ENCODE results near the gene PHETA1.

The PHETA1 gene

GRCh38 chr12:111347891-111348644 is 20.8 kb downstream of the PHETA1 start:
- H3K27ac ChIP-seq (ENCODE audit: low read depth, low read length) = no peak overlapping the region
- peaks cover 17% of the 10 kb centered on the region for H3K9me3 ChIP-seq (ENCODE audit: control insufficient read depth, insufficient read depth, low read length)
- H3K27me3 ChIP-seq (ENCODE audit: control insufficient read depth, low read length) = no peaks in the 10 kb centered on the region
- H3F3A ChIP-seq (ENCODE audit: control insufficient read depth, insufficient read depth) = no peaks in the 10 kb centered on the region
- no peaks in the 10 kb centered on the region for H3K79me2 ChIP-seq (ENCODE audit: control insufficient read depth, low read length)
- H4K20me1 ChIP-seq (ENCODE audit: control insufficient read depth, insufficient read depth, low read depth, low read length) = no peaks in the 10 kb centered on the region
- H3K4me2 ChIP-seq (ENCODE audit: low read length) = no peak overlapping the region
- H3K36me3 ChIP-seq (ENCODE audit: control insufficient read depth, low read length) = no peaks in the 10 kb centered on the region
- H3K4me1 ChIP-seq (ENCODE audit: control insufficient read depth, low read length) = no peaks in the 10 kb centered on the region
- TF ChIP-seq EZH2phosphoT487 (IDR thresholded peaks at IDR 0.05; ENCODE audit: borderline replicate concordance, low read length) (no peak), CTCF (IDR thresholded peaks at IDR 0.05; ENCODE audit: low read depth, low read length, poor library complexity, severe bottlenecking) (no peak)
- no peaks in the 10 kb centered on the region for H3K9me2 ChIP-seq (replicated peaks; ENCODE audit: control insufficient read depth, low read length)
- H3K4me3 ChIP-seq (ENCODE audit: low read length) = no peak overlapping the region

DNA sequence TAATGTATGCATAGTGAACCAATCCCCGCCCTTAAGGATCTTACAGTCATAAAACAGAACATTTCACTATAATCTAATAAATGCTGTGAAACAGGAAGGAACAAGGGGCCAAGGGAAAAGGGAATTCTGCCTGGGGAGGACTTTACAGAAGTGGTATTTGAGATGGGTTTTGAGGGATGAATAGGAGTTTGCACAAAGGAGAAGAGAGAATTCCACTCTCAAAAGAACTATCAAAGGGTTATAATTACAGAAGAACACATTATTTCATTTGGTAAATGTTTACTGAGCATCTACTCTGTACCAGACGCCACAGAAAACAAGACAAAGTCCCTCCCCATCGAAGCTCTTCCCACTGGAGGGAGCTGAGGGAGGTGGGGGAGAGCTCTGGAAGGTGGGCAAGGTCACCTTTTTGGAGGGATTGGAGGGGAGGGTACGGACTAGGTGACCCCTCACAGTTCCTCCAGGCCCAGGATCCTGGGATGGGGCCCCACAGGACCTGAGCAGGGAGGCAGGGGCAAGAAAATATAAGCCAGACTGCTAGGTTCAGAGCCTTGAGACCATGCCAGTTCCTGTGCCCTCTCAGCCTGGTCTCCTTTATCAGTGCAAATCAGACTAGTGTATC is 24.5 kb downstream of the PHETA1 start:
- Histone ChIP-seq H4K20me1 (ENCODE audit: control insufficient read depth, insufficient read depth, low read depth, low read length) (no peaks in the 10 kb centered on the region), H3K4me2 (ENCODE audit: low read length) (no peak overlapping the region), H3K27ac (ENCODE audit: low read depth, low read length) (no peak overlapping the region), H3K9me2 (replicated peaks; ENCODE audit: control insufficient read depth, low read length) (no peaks in the 10 kb centered on the region), H3K4me3 (ENCODE audit: low read length) (no peak overlapping the region), H3K36me3 (ENCODE audit: control insufficient read depth, low read length) (no peaks in the 10 kb centered on the region), H3F3A (ENCODE audit: control insufficient read depth, insufficient read depth) (no peaks in the 10 kb centered on the region), H3K27me3 (ENCODE audit: control insufficient read depth, low read length) (no peaks in the 10 kb centered on the region), H3K4me1 (ENCODE audit: control insufficient read depth, low read length) (no peaks in the 10 kb centered on the region), H3K79me2 (ENCODE audit: control insufficient read depth, low read length) (no peaks in the 10 kb centered on the region), H3K9me3 (ENCODE audit: control insufficient read depth, insufficient read depth, low read length) (peaks cover 17% of the 10 kb centered on the region)
- no peak for TF ChIP-seq EZH2phosphoT487 (IDR thresholded peaks at IDR 0.05; ENCODE audit: borderline replicate concordance, low read length)
- no peak for TF ChIP-seq CTCF (IDR thresholded peaks at IDR 0.05; ENCODE audit: low read depth, low read length, poor library complexity, severe bottlenecking)

- Histone ChIP-seq H3K9me2 (replicated peaks; ENCODE audit: control insufficient read depth, low read length) (no peaks in the 10 kb centered on the region), H3K4me2 (ENCODE audit: low read length) (no peak overlapping the region), H3K9me3 (ENCODE audit: control insufficient read depth, insufficient read depth, low read length) (peaks cover 8% of the 10 kb centered on the region), H3K36me3 (ENCODE audit: control insufficient read depth, low read length) (no peaks in the 10 kb centered on the region), H3K27me3 (ENCODE audit: control insufficient read depth, low read length) (no peaks in the 10 kb centered on the region), H3K79me2 (ENCODE audit: control insufficient read depth, low read length) (no peaks in the 10 kb centered on the region), H3K27ac (ENCODE audit: low read depth, low read length) (no peak overlapping the region), H3K4me3 (ENCODE audit: low read length) (no peak overlapping the region), H4K20me1 (ENCODE audit: control insufficient read depth, insufficient read depth, low read depth, low read length) (no peaks in the 10 kb centered on the region), H3F3A (ENCODE audit: control insufficient read depth, insufficient read depth) (no peaks in the 10 kb centered on the region), H3K4me1 (ENCODE audit: control insufficient read depth, low read length) (no peaks in the 10 kb centered on the region)
- TF ChIP-seq CTCF (IDR thresholded peaks at IDR 0.05; ENCODE audit: low read depth, low read length, poor library complexity, severe bottlenecking) (no peak), EZH2phosphoT487 (IDR thresholded peaks at IDR 0.05; ENCODE audit: borderline replicate concordance, low read length) (no peak)
Observed at GRCh38 chr12:111343181-111343580, 25.7 kb downstream of the PHETA1 start.
